Right atrium auricular region (tissue), 2 donors: ENCODE results near the gene FOXL2NB. TPM values are rescaled to one million over a fixed set of nuclear protein-coding genes. Genes with fewer than 3 reads are reported as not detected.

Experiments
- DNase-seq: peaks from one replicate; pipeline ENCODE4 v3.0.0-alpha.2; 2019; ENCODE audit warnings: low spot score
- H3K27ac ChIP-seq, 2 donors: fragments of 200-600 bp; sonication (generic); 1 replicate in 1 of 2; 2 replicates in 1 of 2; pipeline ENCODE4 v1.5.1; 2016 to 2019
- H3K27me3 ChIP-seq, 2 donors: fragments of 200-600 bp; sonication (generic); one replicate each; pipeline versions ENCODE4 v1.5.1 to v1.6.0; 2017 to 2019
- H3K36me3 ChIP-seq: fragments of 200-600 bp; sonication (generic); one replicate; pipeline ENCODE4 v1.5.1; 2016
- H3K4me1 ChIP-seq, 2 donors: fragments of 200-600 bp; sonication (generic); one replicate each; pipeline versions ENCODE4 v1.5.1 to v1.6.0; 2017 to 2019
- H3K4me3 ChIP-seq, 2 donors: fragments of 200-600 bp; sonication (generic); 1 replicate in 1 of 2; 2 replicates in 1 of 2; pipeline ENCODE4 v1.5.1; 2017 to 2019; ENCODE audit warnings: mild to moderate bottlenecking in 1 of 2, moderate library complexity in 1 of 2
- H3K9me3 ChIP-seq, 2 donors: fragments of 200-600 bp; sonication (generic); one replicate each; pipeline ENCODE4 v1.5.1; 2019
- CTCF ChIP-seq, 2 donors: fragments of 200-600 bp; sonication (generic); IDR thresholded peaks; one replicate each; pipeline ENCODE4 v1.5.1; 2019; ENCODE audit warnings: antibody characterized with exemption in 2 of 2
- total RNA-seq, 2 donors: library from RNA; depleted of rRNA; stranded (reverse); fragments of >200 nt; gene quantifications; one replicate each; pipeline ENCODE4 v1.1.0, GENCODE V29; 2016

Gene FOXL2NB
- total RNA-seq, 2 donors from 2014 or later, result not detected

- Histone ChIP-seq H3K9me3 (no peaks in the 10 kb centered on the region), H3K27me3 (no peaks in the 10 kb centered on the region), H3K36me3 (no peaks in the 10 kb centered on the region), H3K4me3 (no peak overlapping the region), H3K27ac (no peak overlapping the region), H3K4me1 (peaks cover 0 to 2% of the 10 kb centered on the region in 2 donors)
- DNase-seq, result no peak
- TF ChIP-seq CTCF (IDR thresholded peaks at IDR 0.05), result no peak
Observed at GRCh38 chr3:138984816-138985215, 37.8 kb downstream of the FOXL2NB start.

GRCh38 chr3:138985932-138986331 is 38.9 kb downstream of the FOXL2NB start:
- Histone ChIP-seq H3K9me3 (no peaks in the 10 kb centered on the region), H3K4me1 (no peaks in the 10 kb centered on the region), H3K27ac (no peak overlapping the region), H3K27me3 (no peaks in the 10 kb centered on the region), H3K4me3 (no peak overlapping the region), H3K36me3 (no peaks in the 10 kb centered on the region)
- DNase-seq, result no peak
- TF ChIP-seq CTCF (IDR thresholded peaks at IDR 0.05), result no peak

GRCh38 chr3:138987181-138987580 is 40.2 kb downstream of the FOXL2NB start:
- H3K4me1 ChIP-seq, result no peaks in the 10 kb centered on the region
- TF ChIP-seq CTCF (IDR thresholded peaks at IDR 0.05), result no peak
- H3K9me3 ChIP-seq, result no peaks in the 10 kb centered on the region
- H3K27ac ChIP-seq, result no peak overlapping the region
- no peaks in the 10 kb centered on the region for H3K27me3 ChIP-seq
- H3K36me3 ChIP-seq, result no peaks in the 10 kb centered on the region
- DNase-seq, result no peak
- no peak overlapping the region for H3K4me3 ChIP-seq

GRCh38 chr3:138995706-138996105 is 48.7 kb downstream of the FOXL2NB start:
- no peak for TF ChIP-seq CTCF (IDR thresholded peaks at IDR 0.05)
- Histone ChIP-seq H3K27ac (no peak overlapping the region), H3K27me3 (no peaks in the 10 kb centered on the region), H3K4me1 (no peaks in the 10 kb centered on the region), H3K9me3 (peaks cover 0 to 13% of the 10 kb centered on the region in 2 donors), H3K4me3 (no peak overlapping the region), H3K36me3 (no peaks in the 10 kb centered on the region)
- no peak for DNase-seq

Other genes starting within 250 kb of the FOXL2NB start
- 10 to 100 TPM; 27.7 to 35.0 TPM for gene PIK3CB, start 112.3 kb upstream of the FOXL2NB start, total RNA-seq
- not detected for gene FOXL2, start 80 bp upstream of the FOXL2NB start, total RNA-seq
- not detected for gene PRR23A, start 59.1 kb downstream of the FOXL2NB start, total RNA-seq
- not detected for gene PRR23B, start 73.7 kb downstream of the FOXL2NB start, total RNA-seq
- not detected for gene PRR23C, start 97.7 kb downstream of the FOXL2NB start, total RNA-seq